Activated CD4-positive, alpha-beta memory T cell treated with anti-CD3 and anti-CD28 coated beads for 36 hours (primary cell): ENCODE measurements around the gene CTSF. TPM values are rescaled to one million over a fixed set of nuclear protein-coding genes. Genes with fewer than 3 reads are reported as not detected.

Experiments used
- CTCF ChIA-PET: fragments of 350-600 bp; sonication (Branson Sonifier 250); formaldehyde crosslinking; loops from one replicate; lab custom pipeline; 2021; ENCODE audit warnings: antibody characterized with exemption, inconsistent platforms; lab: Charles Lee
- POLR2A ChIA-PET: fragments of 350-600 bp; sonication (Branson Sonifier 250); formaldehyde crosslinking; loops from one replicate; lab custom pipeline; 2021; ENCODE audit warnings: antibody characterized with exemption; lab: Charles Lee
- DNase-seq: peaks from one replicate; pipeline ENCODE4 v3.0.0-alpha.2; 2020
- H3K27ac Mint-ChIP-seq: one replicate; pipeline ENCODE4 v1.8.0; 2021; ENCODE audit warnings: mixed read lengths
- H3K27me3 Mint-ChIP-seq: one replicate; pipeline ENCODE4 v1.8.0; 2021; ENCODE audit warnings: mixed read lengths
- H3K36me3 Mint-ChIP-seq: one replicate; pipeline ENCODE4 v1.8.0; 2021; ENCODE audit warnings: mixed read lengths
- H3K4me1 Mint-ChIP-seq: one replicate; pipeline ENCODE4 v1.8.0; 2021; ENCODE audit warnings: low read depth, mixed read lengths
- H3K4me3 Mint-ChIP-seq: one replicate; pipeline ENCODE4 v1.8.0; 2021; ENCODE audit warnings: mild to moderate bottlenecking, mixed read lengths
- H3K9me3 Mint-ChIP-seq: one replicate; pipeline ENCODE4 v1.8.0; 2021; ENCODE audit warnings: mixed read lengths
- intact Hi-C: fragments of 100-400 bp; cut with micrococcal nuclease; formaldehyde crosslinking; loops from one replicate; pipeline ENCODE4 v1.15.1; 2023
- total RNA-seq, 2 experiments: library from RNA; stranded (reverse); gene quantifications; one replicate each; pipeline ENCODE4 v1.2.3, GENCODE V29; 2021

CTSF gene
- total RNA-seq, 2 experiments from 2014 or later, result 1.4 to 1.5 TPM

GRCh38 chr11:66529655-66530054, 38.8 kb downstream of the CTSF start:
- DNase-seq, result no peak
- no peaks in the 10 kb centered on the region for H3K27me3 Mint-ChIP-seq
- intact Hi-C loops, result no loop called here
- POLR2A ChIA-PET, result no interaction called here
- H3K36me3 Mint-ChIP-seq, result peaks cover 6% of the 10 kb centered on the region
- H3K4me3 Mint-ChIP-seq, result no peak overlapping the region
- H3K27ac Mint-ChIP-seq, result no peak overlapping the region
- H3K9me3 Mint-ChIP-seq, result no peaks in the 10 kb centered on the region
- CTCF ChIA-PET, result interaction anchor here (0.6 kb wide), 1 partner anchor 19 kb away, joined by 4 read pairs; the partner anchor contains the start of gene BBS1
- H3K4me1 Mint-ChIP-seq, result peaks cover 2% of the 10 kb centered on the region

DNA sequence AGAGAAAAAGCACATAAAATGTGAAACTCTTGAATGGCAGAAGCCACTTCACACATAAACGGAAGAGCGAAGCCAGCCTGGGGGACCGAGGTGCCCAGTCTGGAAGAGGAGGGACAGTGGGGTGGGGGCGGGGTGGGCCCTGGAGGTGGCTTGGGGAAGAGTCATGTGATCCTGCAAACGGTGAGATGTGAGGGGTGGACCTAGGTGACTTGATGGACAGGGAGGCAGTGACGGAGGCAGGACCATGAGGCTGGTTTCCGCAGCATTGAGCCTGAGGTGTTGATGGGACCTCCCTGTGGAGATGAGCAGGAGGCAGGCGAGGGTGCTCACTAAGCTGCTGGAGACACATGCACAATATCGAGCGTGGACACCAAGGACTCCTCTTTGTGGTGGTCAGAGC, 39.3 kb downstream of the CTSF start:
- H3K36me3 Mint-ChIP-seq, result peaks cover 6% of the 10 kb centered on the region
- POLR2A ChIA-PET, result no interaction called here

DNA sequence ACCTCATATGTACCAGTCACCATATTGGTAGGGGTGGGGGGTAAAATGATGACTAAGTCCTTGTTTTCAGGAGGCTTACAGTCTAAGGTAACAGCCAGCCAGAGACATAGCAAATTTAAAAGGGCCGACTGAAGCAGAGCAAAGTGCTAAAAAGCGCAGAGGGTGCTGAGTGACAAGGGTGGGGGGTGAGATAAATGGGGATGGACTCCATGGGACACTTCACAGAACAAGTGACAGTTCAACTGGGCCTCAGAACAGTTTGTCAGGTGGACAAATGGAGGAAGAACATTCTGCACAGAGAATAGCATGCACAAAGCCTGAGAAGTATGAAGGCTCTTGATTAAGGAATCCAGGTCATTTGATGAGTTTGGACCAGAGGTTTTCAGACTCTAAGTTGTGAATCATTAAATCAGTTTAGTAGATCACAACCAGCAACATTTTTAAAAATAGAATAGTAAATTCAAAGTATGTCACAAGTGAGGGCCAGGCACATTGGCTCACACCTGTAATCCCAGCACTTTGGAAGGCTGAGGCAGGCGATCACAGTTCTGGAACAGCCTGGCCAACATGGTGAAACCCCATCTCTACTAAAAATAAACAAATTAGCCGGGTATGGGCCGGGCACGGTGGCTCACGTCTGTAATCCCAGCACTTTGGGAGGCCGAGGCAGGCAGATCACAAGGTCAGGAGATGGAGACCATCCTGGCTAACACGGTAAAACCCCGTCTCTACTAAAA, 43.9 kb downstream of the CTSF start:
- no peak for DNase-seq
- Mint-ChIP-seq H3K27me3 (no peaks in the 10 kb centered on the region), H3K36me3 (peaks cover 24% of the 10 kb centered on the region), H3K4me3 (no peak overlapping the region), H3K4me1 (no peaks in the 10 kb centered on the region), H3K9me3 (no peaks in the 10 kb centered on the region), H3K27ac (no peak overlapping the region)
- intact Hi-C loops, result no loop called here
- POLR2A ChIA-PET, result no interaction called here
- CTCF ChIA-PET, result no interaction called here

More for the DNA sequence above, 39.3 kb downstream of the CTSF start:
- Mint-ChIP-seq H3K4me3 (no peak overlapping the region), H3K4me1 (peaks cover 2% of the 10 kb centered on the region), H3K9me3 (no peaks in the 10 kb centered on the region), H3K27me3 (no peaks in the 10 kb centered on the region), H3K27ac (no peak overlapping the region)
- intact Hi-C loops, result no loop called here
- no peak for DNase-seq
- CTCF ChIA-PET, result no interaction called here

DNA sequence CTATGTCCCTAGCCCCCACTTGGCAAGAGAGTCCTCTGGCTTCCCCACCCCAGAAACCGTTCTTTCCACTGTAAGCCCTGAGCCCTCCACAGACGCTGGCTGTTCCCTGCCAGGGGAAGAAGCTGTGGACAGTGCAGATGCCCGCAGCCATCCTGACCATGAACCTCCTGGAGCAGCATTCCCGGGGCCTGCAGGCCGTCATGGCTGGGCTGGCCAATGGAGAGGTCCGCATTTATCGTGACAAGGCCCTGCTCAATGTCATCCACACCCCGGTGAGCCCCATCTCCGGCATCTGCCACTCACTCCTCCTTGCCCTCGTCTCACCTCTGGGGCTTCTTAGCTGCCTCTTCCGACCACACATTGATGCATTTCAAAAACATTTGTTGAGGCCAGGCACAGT, 44.8 kb downstream of the CTSF start:
- H3K4me3 Mint-ChIP-seq, result no peak overlapping the region
- no peaks in the 10 kb centered on the region for H3K4me1 Mint-ChIP-seq
- DNase-seq, result no peak
- no peaks in the 10 kb centered on the region for H3K27me3 Mint-ChIP-seq
- intact Hi-C loops, result no loop called here
- H3K27ac Mint-ChIP-seq, result no peak overlapping the region
- ChIA-PET POLR2A (no interaction called here), CTCF (no interaction called here)
- no peaks in the 10 kb centered on the region for H3K9me3 Mint-ChIP-seq
- peaks cover 26% of the 10 kb centered on the region for H3K36me3 Mint-ChIP-seq

Other genes with a start within 250 kb of the CTSF start
- gene RIN1, start 232.2 kb downstream of the CTSF start, total RNA-seq, result 1 to 10 TPM; 1.0 to 1.6 TPM
- gene BRMS1, start 223.5 kb downstream of the CTSF start, total RNA-seq, result 10 to 100 TPM; 29.3 to 31.2 TPM
- gene B4GAT1, start 221.0 kb downstream of the CTSF start, total RNA-seq, result 1 to 10 TPM; 8.2 to 8.3 TPM
- 10 to 100 TPM; 10.3 to 10.6 TPM for gene SLC29A2, start 196.8 kb downstream of the CTSF start, total RNA-seq
- gene NPAS4, start 147.6 kb downstream of the CTSF start, total RNA-seq, result not detected
- gene MRPL11, start 129.8 kb downstream of the CTSF start, total RNA-seq, result 100 to 1,000 TPM; 104 to 106 TPM
- gene PELI3, start 101.7 kb downstream of the CTSF start, total RNA-seq, result 1 to 10 TPM; 7.0 to 8.5 TPM
- 10 to 100 TPM; 76.1 to 89.7 TPM for gene DPP3, start 88.2 kb downstream of the CTSF start, total RNA-seq
- 10 to 100 TPM; 11.1 to 13.2 TPM for gene BBS1, start 58.0 kb downstream of the CTSF start, total RNA-seq
- 10 to 100 TPM; 13.5 to 14.9 TPM for gene ZDHHC24, start 22.6 kb downstream of the CTSF start, total RNA-seq
- under 1 TPM; 0.15 to 0.24 TPM for gene ACTN3, start 21.7 kb downstream of the CTSF start, total RNA-seq
- under 1 TPM; 0.12 to 0.24 TPM for gene CCDC87, start 24.5 kb upstream of the CTSF start, total RNA-seq
- gene CCS, start 24.6 kb upstream of the CTSF start, total RNA-seq, result 10 to 100 TPM; 24.2 to 26.9 TPM
- gene RBM14, start 48.0 kb upstream of the CTSF start, total RNA-seq, result 100 to 1,000 TPM; 114 to 121 TPM
- 10 to 100 TPM; 87.0 to 94.0 TPM for gene RBM4, start 70.1 kb upstream of the CTSF start, total RNA-seq
- gene RBM4B, start 109.3 kb upstream of the CTSF start, total RNA-seq, result 10 to 100 TPM; 10.9 to 11.7 TPM
- gene SPTBN2, start 160.6 kb upstream of the CTSF start, total RNA-seq, result 1 to 10 TPM; 1.3 to 1.5 TPM